Measurements from ENCODE around the gene SHCBP1L.

DNA sequence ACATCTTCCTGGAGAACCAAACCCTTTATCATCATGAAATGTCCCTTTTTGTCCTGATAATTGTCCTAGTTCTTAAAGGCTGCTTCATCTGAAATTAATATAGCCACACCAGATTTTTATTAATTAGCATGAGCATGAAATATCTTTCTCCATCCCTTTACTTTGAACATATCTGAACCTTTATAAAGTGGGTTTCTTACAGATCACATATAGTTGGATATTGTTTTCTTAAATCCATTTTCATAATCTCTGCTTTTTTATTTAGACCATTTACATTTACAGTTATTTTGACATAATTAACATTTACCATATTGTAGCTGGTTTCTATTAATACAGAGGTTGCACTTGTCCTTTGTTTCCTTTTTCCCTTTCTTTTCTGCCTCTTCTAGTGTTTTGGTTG, 17.2 kb downstream of the SHCBP1L start:
- no peak for TF ChIP-seq POLR2AphosphoS5 (IDR thresholded peaks at IDR 0.05; ENCODE audit: borderline replicate concordance, low read depth, low read length)
- TF ChIP-seq EZH2 (IDR thresholded peaks at IDR 0.05): no peak
